ENCODE data around the gene EIF4G1.

EIF4G1 gene

GRCh38 chr3:184380185-184380626, 65.8 kb downstream of the EIF4G1 start:
- intact Hi-C loops (cut with micrococcal nuclease) = no loop called here
- H3K27me3 Mint-ChIP-seq = peaks cover 85% of the 10 kb centered on the region
- no peaks in the 10 kb centered on the region for H3K9me3 Mint-ChIP-seq
- no peaks in the 10 kb centered on the region for H3K36me3 Mint-ChIP-seq (ENCODE audit: low read depth)
- H3K4me3 Mint-ChIP-seq = no peak overlapping the region
- no peak overlapping the region for H3K27ac Mint-ChIP-seq
- H3K4me1 Mint-ChIP-seq (ENCODE audit: low read depth) = peaks cover 25% of the 10 kb centered on the region

DNA sequence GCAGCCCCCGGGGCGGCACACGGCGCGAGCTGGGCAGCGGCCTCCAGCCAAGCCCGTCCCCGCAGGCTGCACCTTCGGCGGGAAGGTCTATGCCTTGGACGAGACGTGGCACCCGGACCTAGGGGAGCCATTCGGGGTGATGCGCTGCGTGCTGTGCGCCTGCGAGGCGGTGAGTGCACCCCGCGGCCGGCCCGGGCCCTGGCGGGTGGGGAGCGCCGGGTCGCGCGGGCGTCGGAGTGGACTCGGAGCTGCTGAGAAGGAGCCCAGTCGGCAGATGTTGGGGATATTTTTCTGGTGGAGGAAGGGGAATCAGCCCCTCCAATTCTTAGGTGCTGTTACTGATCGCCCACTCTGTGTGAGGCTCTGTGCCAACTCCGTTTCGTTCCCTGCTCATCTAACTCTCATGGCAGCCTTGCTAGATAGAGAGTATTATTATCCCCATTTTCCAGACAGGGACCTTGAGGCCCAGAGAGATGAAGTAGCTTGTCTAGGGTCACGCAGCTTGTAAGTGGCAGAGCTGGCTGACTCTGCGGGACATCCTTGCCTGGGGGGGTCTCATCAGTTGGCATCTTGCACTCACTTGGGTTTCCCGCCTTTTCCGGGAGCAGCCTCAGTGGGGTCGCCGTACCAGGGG, 66.3 kb downstream of the EIF4G1 start:
- H3K4me1 Mint-ChIP-seq (ENCODE audit: low read depth) = peaks cover 25% of the 10 kb centered on the region
- peak overlapping the region; percentile 39 for H3K4me3 Mint-ChIP-seq
- no peak overlapping the region for H3K27ac Mint-ChIP-seq
- intact Hi-C loops (cut with micrococcal nuclease) = no loop called here
- no peaks in the 10 kb centered on the region for H3K36me3 Mint-ChIP-seq (ENCODE audit: low read depth)
- H3K27me3 Mint-ChIP-seq = peaks cover 79% of the 10 kb centered on the region
- H3K9me3 Mint-ChIP-seq = no peaks in the 10 kb centered on the region

- Mint-ChIP-seq H3K4me3 (no peak overlapping the region), H3K27ac (no peak overlapping the region), H3K9me3 (no peaks in the 10 kb centered on the region), H3K4me1 (ENCODE audit: low read depth) (peaks cover 25% of the 10 kb centered on the region), H3K36me3 (ENCODE audit: low read depth) (no peaks in the 10 kb centered on the region), H3K27me3 (peaks cover 77% of the 10 kb centered on the region)
- intact Hi-C loops (cut with micrococcal nuclease) = no loop called here
These were observed 67.1 kb downstream of the EIF4G1 start for GRCh38 chr3:184381261-184382224.

GRCh38 chr3:184382326-184383032, 68.1 kb downstream of the EIF4G1 start:
- Mint-ChIP-seq H3K27ac (no peak overlapping the region), H3K4me3 (no peak overlapping the region)

GRCh38 chr3:184383033-184383740, 68.8 kb downstream of the EIF4G1 start:
- Mint-ChIP-seq H3K27me3 (peaks cover 77% of the 10 kb centered on the region), H3K4me1 (ENCODE audit: low read depth) (peaks cover 21% of the 10 kb centered on the region), H3K9me3 (no peaks in the 10 kb centered on the region), H3K27ac (no peak overlapping the region), H3K36me3 (ENCODE audit: low read depth) (no peaks in the 10 kb centered on the region), H3K4me3 (no peak overlapping the region)
- intact Hi-C loops (cut with micrococcal nuclease) = no loop called here

More at GRCh38 chr3:184382326-184383032, 68.1 kb downstream of the EIF4G1 start:
- H3K27me3 Mint-ChIP-seq = peaks cover 77% of the 10 kb centered on the region
- H3K9me3 Mint-ChIP-seq = no peaks in the 10 kb centered on the region
- intact Hi-C loops (cut with micrococcal nuclease) = no loop called here
- peaks cover 25% of the 10 kb centered on the region for H3K4me1 Mint-ChIP-seq (ENCODE audit: low read depth)
- H3K36me3 Mint-ChIP-seq (ENCODE audit: low read depth) = no peaks in the 10 kb centered on the region

DNA sequence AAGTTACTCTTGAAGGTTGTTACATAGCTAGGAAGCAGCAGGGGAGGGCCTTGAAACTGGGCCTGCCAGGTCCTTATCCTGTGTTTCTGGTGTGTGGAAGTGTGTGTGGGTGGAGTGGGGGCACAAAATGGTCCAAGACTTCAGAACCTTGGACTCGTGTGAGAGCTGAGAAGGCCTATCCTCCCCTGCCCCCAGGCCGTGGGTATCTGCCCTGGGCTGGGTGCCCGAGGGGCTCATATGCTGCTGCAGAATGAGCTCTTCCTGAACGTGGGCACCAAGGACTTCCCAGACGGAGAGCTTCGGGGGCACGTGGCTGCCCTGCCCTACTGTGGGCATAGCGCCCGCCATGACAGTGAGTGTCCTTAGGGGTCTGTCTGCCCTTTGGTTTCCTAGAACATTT, 69.9 kb downstream of the EIF4G1 start:
- Mint-ChIP-seq H3K4me3 (no peak overlapping the region), H3K4me1 (ENCODE audit: low read depth) (peaks cover 21% of the 10 kb centered on the region), H3K27ac (no peak overlapping the region), H3K36me3 (ENCODE audit: low read depth) (no peaks in the 10 kb centered on the region), H3K9me3 (no peaks in the 10 kb centered on the region), H3K27me3 (peaks cover 76% of the 10 kb centered on the region)
- intact Hi-C loops (cut with micrococcal nuclease) = no loop called here

Measured in dendritic cell treated with granulocyte-macrophage colony-stimulating factor and Interleukin-4, amounts not matched to agents 40 ng/mL and 50 ng/mL, for 4 days (primary cell).